GM21447 (cell line): ENCODE measurements around the gene PLGLB1.
"Not testable (repeated sequence)": the region's sequence is repeated elsewhere in the genome, so short reads cannot be mapped to it uniquely, and the experiment has no call there.

Experiments used
- ATAC-seq: cut with Tn5 transposase; IDR thresholded peaks from one replicate; pipeline ENCODE4 v1.9.1; 2021; ENCODE audit not compliant: unreplicated experiment

The PLGLB1 gene

DNA sequence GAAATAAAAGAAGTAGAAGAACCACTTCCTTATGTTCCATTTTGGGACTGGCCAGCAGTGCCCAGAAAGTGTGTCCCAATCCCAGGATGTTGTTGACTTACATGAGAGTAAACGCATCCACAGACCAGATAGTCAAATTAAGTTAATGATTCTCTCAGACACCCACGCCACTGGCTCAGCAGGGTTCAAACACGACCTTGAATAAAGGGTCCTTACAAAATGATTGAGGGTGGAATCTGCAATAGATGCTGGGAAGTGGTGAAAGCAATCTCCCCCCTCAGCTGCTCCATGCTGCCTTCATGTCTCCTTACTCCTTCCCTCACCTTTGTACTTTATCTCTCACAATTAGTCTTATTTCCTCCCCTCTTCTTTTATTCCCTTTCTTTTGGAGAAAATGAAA lies at the start of gene PLGLB1:
PLGLB1 (minus strand) TSS at position 101 of the 400 bp plus-strand sequence; CDS start at position 40, 61 bp downstream.
- not testable (repeated sequence) for ATAC-seq

GRCh38 chr2:87064305-87064704 lies 42.7 kb upstream of the PLGLB1 start:
- not testable (repeated sequence) for ATAC-seq

GRCh38 chr2:87063431-87063830 lies 41.8 kb upstream of the PLGLB1 start:
- not testable (repeated sequence) for ATAC-seq

- ATAC-seq: not testable (repeated sequence)
These were observed 39.9 kb upstream of the PLGLB1 start for GRCh38 chr2:87061519-87061918.

GRCh38 chr2:87057606-87058005 lies 36.0 kb upstream of the PLGLB1 start:
- ATAC-seq: not testable (repeated sequence)

- ATAC-seq: not testable (repeated sequence)
These were observed 35.2 kb upstream of the PLGLB1 start for GRCh38 chr2:87056843-87057242.

DNA sequence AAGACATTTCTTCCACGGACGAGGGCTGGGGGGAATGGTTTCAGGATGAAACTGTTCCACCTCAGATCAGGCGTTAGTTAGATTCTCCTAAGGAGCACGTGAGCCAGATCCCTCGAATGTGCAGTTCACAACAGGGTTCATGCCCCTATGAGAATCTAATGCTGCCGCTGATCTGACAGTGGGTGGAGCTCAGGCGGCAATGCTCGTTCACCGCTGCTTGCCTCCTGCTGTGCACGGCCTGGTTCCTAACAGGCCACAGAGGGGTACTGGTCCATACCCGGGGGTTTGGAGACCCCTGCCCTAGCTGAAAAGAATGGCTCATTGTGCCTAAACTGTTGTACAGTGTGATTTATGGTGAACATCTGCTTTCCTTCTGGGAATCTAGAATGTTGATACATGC lies 34.8 kb upstream of the PLGLB1 start:
- ATAC-seq: not testable (repeated sequence)

GRCh38 chr2:87054375-87054774 lies 32.7 kb upstream of the PLGLB1 start:
- ATAC-seq: not testable (repeated sequence)

DNA sequence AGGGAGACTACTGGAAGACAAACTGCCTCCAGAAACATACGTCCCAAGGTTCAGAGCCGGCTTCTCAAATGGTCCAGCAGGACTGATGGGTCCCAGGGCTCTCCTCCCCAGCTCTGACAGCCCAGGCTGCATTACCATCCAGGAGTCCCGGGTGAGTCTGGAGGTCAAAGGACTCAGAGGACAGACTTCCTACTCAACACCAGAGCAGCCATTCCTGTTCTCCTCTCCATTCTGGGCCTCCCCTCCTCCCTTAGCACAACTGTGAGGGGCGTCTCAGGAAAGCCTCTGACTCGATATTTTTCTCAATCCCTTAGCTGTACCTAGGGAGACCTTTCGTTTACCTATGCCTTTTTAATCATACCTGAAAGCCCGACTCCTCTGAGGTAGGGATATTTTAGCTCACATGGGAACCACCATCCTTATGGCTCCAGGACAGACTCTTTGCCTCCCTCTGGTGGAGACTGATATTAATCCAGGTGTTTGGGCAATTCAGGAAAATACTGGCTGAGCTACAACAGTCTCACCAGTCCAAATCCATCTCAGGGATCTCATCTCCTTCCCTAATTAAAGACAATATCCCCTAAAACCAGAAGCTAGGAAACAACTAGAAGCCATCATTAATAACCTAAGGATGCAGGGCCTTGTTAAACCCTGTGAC lies 19.8 kb upstream of the PLGLB1 start:
- ATAC-seq: not testable (repeated sequence)

- not testable (repeated sequence) for ATAC-seq
These were observed 7.0 kb upstream of the PLGLB1 start for GRCh38 chr2:87028607-87029006.

DNA sequence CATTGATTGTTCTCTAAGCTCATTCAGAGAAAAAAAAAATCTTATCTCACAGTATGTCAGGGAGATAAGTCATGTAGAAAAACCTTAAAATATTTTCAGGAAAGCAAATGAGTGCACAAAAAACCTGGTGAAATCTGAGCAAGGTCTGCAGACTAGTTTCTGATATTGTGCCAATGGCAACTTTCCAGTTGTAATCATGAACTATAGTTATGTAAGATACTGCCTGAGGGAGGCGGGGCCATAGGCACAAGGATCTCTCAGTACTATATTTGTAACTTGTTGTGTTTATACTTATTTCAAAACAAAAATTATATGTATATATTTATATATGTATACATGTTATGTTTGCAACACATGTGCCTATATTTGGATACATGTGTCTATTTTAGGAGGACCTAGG lies 5.2 kb upstream of the PLGLB1 start:
- not testable (repeated sequence) for ATAC-seq

- not testable (repeated sequence) for ATAC-seq
These were observed 4.3 kb upstream of the PLGLB1 start for GRCh38 chr2:87025927-87026326.

DNA sequence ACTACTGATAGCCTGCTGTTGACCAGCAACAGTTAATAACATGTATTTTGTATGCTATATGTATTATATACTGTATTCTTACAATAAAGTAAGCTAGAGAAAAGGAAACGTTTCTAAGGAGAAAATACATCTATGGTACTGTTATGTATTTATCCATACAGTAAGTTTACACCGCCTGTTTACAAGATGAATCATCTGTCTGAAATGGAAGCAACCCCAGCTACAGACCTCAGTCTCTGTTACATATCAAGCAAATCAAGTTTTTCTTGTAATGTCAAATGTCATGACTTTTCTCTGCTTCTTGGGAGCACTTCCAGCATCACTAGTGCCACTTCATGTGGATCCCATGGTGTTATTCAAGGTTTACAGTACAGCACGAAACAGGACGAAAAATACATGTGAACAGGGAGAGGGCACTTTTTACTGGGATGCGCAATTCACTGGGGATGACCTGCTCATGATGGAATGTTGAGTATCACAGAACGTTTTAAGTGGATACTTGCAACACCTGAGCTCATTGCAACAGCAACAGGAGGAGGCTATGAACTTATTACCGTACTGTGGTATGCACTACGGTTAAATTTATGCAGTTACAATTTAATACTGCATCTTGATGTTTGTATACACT lies 2.5 kb upstream of the PLGLB1 start:
- not testable (repeated sequence) for ATAC-seq

- not testable (repeated sequence) for ATAC-seq
These were observed 601 bp downstream of the PLGLB1 start for GRCh38 chr2:87021043-87021442.

GRCh38 chr2:87019053-87019452 lies 2.6 kb downstream of the PLGLB1 start:
- ATAC-seq: not testable (repeated sequence)

GRCh38 chr2:87014489-87015169 lies 7.0 kb downstream of the PLGLB1 start:
- ATAC-seq: not testable (repeated sequence)

GRCh38 chr2:87004398-87004797 lies 17.2 kb downstream of the PLGLB1 start:
- ATAC-seq: not testable (repeated sequence)
